Uterus (tissue), 4 donors: ENCODE measurements around the gene CD47. TPM values are rescaled to one million over a fixed set of nuclear protein-coding genes. Genes with fewer than 3 reads are reported as not detected.

Source experiments
- DNase-seq, 2 donors: peaks; one replicate each; pipeline ENCODE4 v3.0.0-alpha.2; 2019 to 2020
- H3K27ac ChIP-seq, 2 donors: fragments of 200-600 bp; sonication (generic); 1 replicate in 1 of 2; 2 replicates in 1 of 2; pipeline ENCODE4 v1.5.1; 2016 to 2018
- H3K27me3 ChIP-seq, 2 donors: fragments of 200-600 bp; sonication (generic); one replicate each; pipeline ENCODE4 v1.5.1; 2018 to 2019; ENCODE audit warnings: control low read depth in 1 of 2
- H3K36me3 ChIP-seq, 2 donors: fragments of 200-600 bp; sonication (generic); one replicate each; pipeline ENCODE4 v1.5.1; 2019; ENCODE audit warnings: control low read depth in 1 of 2
- H3K4me1 ChIP-seq, 2 donors: fragments of 200-600 bp; sonication (generic); one replicate each; pipeline ENCODE4 v1.5.1; 2018 to 2019; ENCODE audit warnings: control low read depth in 1 of 2
- H3K4me3 ChIP-seq, 2 donors: fragments of 200-600 bp; sonication (generic); 1 replicate in 1 of 2; 2 replicates in 1 of 2; pipeline ENCODE4 v1.5.1; 2018 to 2019; ENCODE audit warnings: mild to moderate bottlenecking in 1 of 2
- H3K9me3 ChIP-seq, 2 donors: fragments of 200-600 bp; sonication (generic); one replicate each; pipeline ENCODE4 v1.5.1; 2019; ENCODE audit warnings: control low read depth in 1 of 2
- POLR2A ChIP-seq, 2 donors: fragments of 450-650 bp; IDR thresholded peaks; one replicate each; pipeline ENCODE4 v1.6.1; 2016; ENCODE audit warnings: antibody characterized with exemption in 2 of 2, mild to moderate bottlenecking in 1 of 2, moderate library complexity in 1 of 2
- intact Hi-C: fragments of 100-400 bp; cut with DNase I; formaldehyde crosslinking; loops from one replicate; pipeline ENCODE4 v1.15.1; 2023; ENCODE audit warnings: low total_unique reads
- total RNA-seq, 4 donors: library from RNA; depleted of rRNA in 3 of 4; stranded (reverse); fragments of >200 nt in 3 of 4; gene quantifications; one replicate each; pipeline versions ENCODE4 v1.1.0 to v1.2.4, GENCODE V29; 2014 to 2023
- TF ChIP-seq, protein P1 (sequence below), 4 experiments: fragments of 200-600 bp in 2 of 4; fragments of 450-650 bp in 2 of 4; sonication (generic) in 2 of 4; IDR thresholded peaks; one replicate each; pipeline ENCODE4 v1.5.1; 2016 to 2019; ENCODE audit warnings: antibody characterized with exemption in 4 of 4, mild to moderate bottlenecking in 2 of 4, moderate library complexity in 1 of 4
- donor health status: DM: yes; HTN: yes; CAD: no.

CD47 gene
- total RNA-seq, 4 donors from 2014 or later: 29.2 to 210 (median 67.1) TPM

GRCh38 chr3:108079877-108080276, 11.0 kb downstream of the CD47 start:
- TF ChIP-seq POLR2A (IDR thresholded peaks at IDR 0.05): no peak
- TF ChIP-seq, protein P1, sequence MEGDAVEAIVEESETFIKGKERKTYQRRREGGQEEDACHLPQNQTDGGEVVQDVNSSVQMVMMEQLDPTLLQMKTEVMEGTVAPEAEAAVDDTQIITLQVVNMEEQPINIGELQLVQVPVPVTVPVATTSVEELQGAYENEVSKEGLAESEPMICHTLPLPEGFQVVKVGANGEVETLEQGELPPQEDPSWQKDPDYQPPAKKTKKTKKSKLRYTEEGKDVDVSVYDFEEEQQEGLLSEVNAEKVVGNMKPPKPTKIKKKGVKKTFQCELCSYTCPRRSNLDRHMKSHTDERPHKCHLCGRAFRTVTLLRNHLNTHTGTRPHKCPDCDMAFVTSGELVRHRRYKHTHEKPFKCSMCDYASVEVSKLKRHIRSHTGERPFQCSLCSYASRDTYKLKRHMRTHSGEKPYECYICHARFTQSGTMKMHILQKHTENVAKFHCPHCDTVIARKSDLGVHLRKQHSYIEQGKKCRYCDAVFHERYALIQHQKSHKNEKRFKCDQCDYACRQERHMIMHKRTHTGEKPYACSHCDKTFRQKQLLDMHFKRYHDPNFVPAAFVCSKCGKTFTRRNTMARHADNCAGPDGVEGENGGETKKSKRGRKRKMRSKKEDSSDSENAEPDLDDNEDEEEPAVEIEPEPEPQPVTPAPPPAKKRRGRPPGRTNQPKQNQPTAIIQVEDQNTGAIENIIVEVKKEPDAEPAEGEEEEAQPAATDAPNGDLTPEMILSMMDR (IDR thresholded peaks at IDR 0.05): no peak
- H3K4me3 ChIP-seq: no peak overlapping the region
- H3K27ac ChIP-seq: no peak overlapping the region
- no peak for DNase-seq
- no peaks in the 10 kb centered on the region for H3K4me1 ChIP-seq
- no peaks in the 10 kb centered on the region for H3K9me3 ChIP-seq
- intact Hi-C loops: no loop called here
- no peaks in the 10 kb centered on the region for H3K36me3 ChIP-seq
- H3K27me3 ChIP-seq: no peaks in the 10 kb centered on the region

- no peaks in the 10 kb centered on the region for H3K27me3 ChIP-seq
- H3K27ac ChIP-seq: no peak overlapping the region
- no peaks in the 10 kb centered on the region for H3K4me1 ChIP-seq
- intact Hi-C loops: no loop called here
- no peak for DNase-seq
- no peak overlapping the region for H3K4me3 ChIP-seq
- no peaks in the 10 kb centered on the region for H3K36me3 ChIP-seq
- no peaks in the 10 kb centered on the region for H3K9me3 ChIP-seq
- TF ChIP-seq POLR2A (IDR thresholded peaks at IDR 0.05): no peak
- TF ChIP-seq, protein P1 (IDR thresholded peaks at IDR 0.05): no peak
These were observed 11.8 kb downstream of the CD47 start for GRCh38 chr3:108079043-108079442.

GRCh38 chr3:108076564-108076963, 14.3 kb downstream of the CD47 start:
- no peaks in the 10 kb centered on the region for H3K4me1 ChIP-seq
- intact Hi-C loops: no loop called here
- no peaks in the 10 kb centered on the region for H3K36me3 ChIP-seq
- no peak for DNase-seq
- TF ChIP-seq, protein P1 (IDR thresholded peaks at IDR 0.05): no peak
- TF ChIP-seq POLR2A (IDR thresholded peaks at IDR 0.05): no peak
- H3K27me3 ChIP-seq: no peaks in the 10 kb centered on the region
- H3K4me3 ChIP-seq: no peak overlapping the region
- H3K9me3 ChIP-seq: no peaks in the 10 kb centered on the region
- no peak overlapping the region for H3K27ac ChIP-seq

- intact Hi-C loops: no loop called here
- H3K9me3 ChIP-seq: no peaks in the 10 kb centered on the region
- H3K27me3 ChIP-seq: no peaks in the 10 kb centered on the region
- H3K27ac ChIP-seq: no peak overlapping the region
- TF ChIP-seq, protein P1 (IDR thresholded peaks at IDR 0.05): no peak
- no peak for TF ChIP-seq POLR2A (IDR thresholded peaks at IDR 0.05)
- no peaks in the 10 kb centered on the region for H3K36me3 ChIP-seq
- DNase-seq: no peak
- H3K4me1 ChIP-seq: no peaks in the 10 kb centered on the region
- no peak overlapping the region for H3K4me3 ChIP-seq
These were observed 16.9 kb downstream of the CD47 start for GRCh38 chr3:108073764-108074431.

GRCh38 chr3:108071368-108071767, 19.5 kb downstream of the CD47 start:
- intact Hi-C loops: no loop called here

More at GRCh38 chr3:108071368-108071767, 19.5 kb downstream of the CD47 start:
- Histone ChIP-seq H3K4me3 (no peak overlapping the region), H3K9me3 (no peaks in the 10 kb centered on the region), H3K27ac (no peak overlapping the region), H3K36me3 (no peaks in the 10 kb centered on the region), H3K4me1 (no peaks in the 10 kb centered on the region), H3K27me3 (no peaks in the 10 kb centered on the region)
- TF ChIP-seq POLR2A (IDR thresholded peaks at IDR 0.05): no peak
- TF ChIP-seq, protein P1 (IDR thresholded peaks at IDR 0.05): no peak
- DNase-seq: no peak
